ENCODE results near the gene ASCC1.

GRCh38 chr10:72053690-72054089 lies 162.4 kb downstream of the ASCC1 start:
- TF ChIP-seq CTCF (conservative IDR thresholded peaks at IDR 0.05; ENCODE audit: low read depth, low read length) (no peak), EZH2phosphoT487 (IDR thresholded peaks at IDR 0.05; ENCODE audit: borderline replicate concordance, low read length) (no peak), EZH2 (IDR thresholded peaks at IDR 0.05; ENCODE audit: low read length, unreplicated experiment) (no peak)

All from PC-3 (cell line).